Measurements from ENCODE around the gene SCN1A.

- TF ChIP-seq POLR2A (IDR thresholded peaks at IDR 0.05), result no peak
- no peak for TF ChIP-seq CTCF (IDR thresholded peaks at IDR 0.05 in 8 of 11, conservative IDR thresholded peaks at IDR 0.05 in 3 of 11)
- TF ChIP-seq POLR2AphosphoS5 (IDR thresholded peaks at IDR 0.05), result no peak
Measured at GRCh38 chr2:166074430-166074829, 53.4 kb downstream of the SCN1A start.

All from spleen (tissue), 7 donors.